Activated effector memory CD4-positive, alpha-beta T cell treated with anti-CD3 and anti-CD28 coated beads, Interleukin-2, amount 50 U/mL, for 16 hours (primary cell): ENCODE data around the gene NHLRC2.

Experiments
- DNase-seq: peaks from one replicate; pipeline ENCODE4 v3.0.0-alpha.2; 2020

NHLRC2 gene

DNA sequence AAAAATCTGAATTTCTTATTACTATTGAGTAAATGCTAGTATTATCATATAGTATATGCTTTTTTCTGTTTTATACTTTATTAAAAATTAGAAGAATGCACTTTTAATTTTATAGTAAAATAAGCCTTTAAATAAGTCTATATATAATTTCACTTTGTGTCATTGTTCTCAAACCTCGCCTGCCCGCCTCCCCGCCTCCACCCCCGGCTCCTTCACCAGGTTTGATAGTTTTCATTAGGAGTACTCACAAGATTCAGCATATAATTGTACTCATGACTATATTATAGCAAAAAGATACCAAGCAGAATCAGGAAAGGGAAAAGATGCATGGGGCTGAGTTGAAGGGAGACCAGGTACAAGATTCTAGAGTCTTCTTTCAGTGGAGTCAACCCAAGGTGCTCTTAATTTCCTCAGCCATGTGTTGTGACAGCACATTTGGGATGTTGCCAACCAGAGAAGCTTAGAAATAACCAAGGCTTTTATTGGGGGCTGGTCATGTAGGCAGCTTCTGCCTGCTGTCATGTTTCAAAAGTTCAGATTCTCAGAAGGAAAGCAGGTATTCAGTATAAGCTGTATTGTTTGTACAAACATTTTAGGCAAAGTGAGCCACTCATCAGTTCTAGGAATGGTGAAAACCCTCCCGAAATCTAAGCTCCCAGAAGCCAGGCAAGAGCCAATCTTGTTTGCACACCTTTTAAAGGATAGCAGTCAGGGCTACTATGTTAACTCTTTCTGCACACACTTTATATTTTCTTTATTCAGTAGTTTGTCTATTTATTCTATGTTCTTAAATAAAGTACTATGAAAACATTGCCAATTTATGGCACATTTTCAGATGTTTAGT, 12.3 kb downstream of the NHLRC2 start:
- no peak for DNase-seq

DNA sequence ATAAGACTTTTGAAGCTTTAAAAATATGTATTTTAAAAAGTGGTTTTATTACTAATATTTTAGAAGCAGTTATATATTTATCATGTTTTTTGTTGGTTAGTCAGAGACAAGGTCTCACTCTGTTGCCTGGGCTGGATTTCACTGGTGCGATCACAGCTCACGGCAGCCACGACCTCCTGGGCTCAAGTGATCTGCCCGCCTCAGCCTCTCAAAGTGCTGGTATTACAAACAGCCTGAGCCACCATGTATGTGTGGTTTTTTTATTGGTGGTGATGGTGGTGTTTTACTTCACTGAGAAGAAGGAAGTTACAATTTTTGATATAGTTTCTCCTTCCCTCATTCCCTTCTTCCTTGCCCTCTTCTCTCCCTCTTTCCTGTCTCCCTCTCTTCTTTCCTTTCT, 13.4 kb downstream of the NHLRC2 start:
- no peak for DNase-seq

DNA sequence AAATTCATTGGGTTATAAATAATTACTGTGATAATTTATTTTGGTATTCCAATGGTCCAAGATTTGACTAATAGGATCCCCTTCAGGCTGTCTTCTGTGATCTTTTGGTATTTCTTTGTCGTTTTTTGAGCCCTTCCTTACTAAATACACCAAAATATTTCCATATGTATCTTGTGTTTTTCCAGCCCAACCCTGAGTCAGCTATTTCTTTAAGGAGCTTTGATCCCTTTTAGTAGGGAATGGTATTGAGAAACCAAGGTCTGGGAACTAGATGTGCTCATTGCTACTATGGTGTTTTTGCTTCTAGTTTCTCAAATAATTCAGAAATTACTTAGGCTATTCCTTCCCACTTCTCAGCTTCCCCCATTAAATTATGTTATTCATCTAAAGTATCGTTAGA, 15.3 kb downstream of the NHLRC2 start:
- no peak for DNase-seq

DNA sequence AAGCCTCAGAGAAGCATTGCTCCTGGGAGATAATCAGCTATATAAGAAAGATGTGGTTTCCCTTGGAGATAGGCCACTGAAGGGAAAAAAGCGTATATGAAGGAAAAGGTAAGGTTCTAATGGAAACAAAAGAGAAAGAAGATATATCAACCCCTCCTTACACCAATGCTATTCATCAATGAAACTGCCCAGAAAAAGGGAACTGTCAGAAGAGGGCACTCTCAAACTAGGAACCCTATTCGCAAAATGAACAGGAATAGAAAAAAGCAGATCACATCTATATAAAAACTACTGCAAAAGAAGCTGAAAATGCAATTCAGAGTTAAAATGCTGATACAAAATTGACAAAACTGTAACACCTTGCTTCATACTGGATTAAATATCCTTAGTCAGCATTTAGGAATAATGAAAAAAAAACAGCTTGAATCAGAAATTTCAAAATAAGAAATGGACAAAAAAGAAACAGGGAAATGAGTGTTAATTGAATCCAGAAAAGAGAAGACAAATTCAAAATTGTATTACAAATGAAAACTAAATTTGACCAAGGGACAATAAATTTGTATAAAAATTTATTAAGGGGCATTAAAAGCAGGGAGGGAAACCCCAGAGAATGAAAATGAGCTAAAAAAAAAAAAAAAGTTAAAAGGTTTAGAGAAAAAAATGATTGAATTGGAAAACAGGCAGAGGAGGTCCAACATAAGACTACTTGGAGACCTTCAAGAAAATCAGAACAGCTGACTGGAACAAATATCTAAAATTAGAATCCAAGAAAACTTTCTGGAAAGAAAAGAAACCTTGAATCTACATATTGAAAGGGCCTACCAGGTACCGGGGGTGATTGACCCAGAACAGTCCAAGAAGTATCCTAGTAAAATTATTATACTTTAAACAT, 17.9 kb downstream of the NHLRC2 start:
- no peak for DNase-seq

DNA sequence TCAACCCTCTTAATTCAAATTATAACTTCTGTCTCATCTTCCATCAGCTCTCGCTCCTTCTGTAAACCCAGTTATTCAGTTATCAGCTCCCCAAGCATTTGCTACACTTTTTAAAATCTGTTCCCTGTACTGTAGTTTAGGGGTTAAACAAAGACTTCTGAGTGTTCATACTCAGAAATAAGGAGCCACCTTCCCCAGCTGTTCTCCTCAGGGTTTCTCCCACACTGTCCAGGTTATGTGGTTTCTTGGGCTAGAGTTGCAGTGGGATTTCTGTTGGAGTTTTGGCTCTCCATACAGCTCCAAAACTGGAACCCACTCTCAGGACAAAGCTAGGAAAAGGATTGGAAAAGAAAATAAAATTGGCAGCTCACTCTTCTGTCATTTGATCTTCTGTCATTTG, 20.8 kb downstream of the NHLRC2 start:
- no peak for DNase-seq

DNA sequence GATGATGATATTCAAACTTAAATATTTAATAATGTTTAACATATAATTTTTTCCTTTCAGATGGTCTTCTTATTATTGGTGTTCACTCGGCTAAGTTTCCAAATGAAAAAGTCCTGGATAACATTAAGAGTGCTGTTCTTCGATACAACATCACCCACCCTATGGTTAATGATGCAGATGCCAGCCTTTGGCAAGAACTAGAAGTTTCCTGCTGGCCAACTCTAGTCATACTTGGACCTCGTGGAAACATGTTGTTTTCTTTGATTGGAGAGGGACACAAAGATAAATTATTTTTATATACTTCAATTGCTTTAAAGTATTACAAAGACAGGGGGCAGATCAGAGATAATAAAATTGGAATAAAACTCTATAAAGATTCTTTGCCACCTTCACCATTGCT, 22.0 kb downstream of the NHLRC2 start:
- DNase-seq = no peak

DNA sequence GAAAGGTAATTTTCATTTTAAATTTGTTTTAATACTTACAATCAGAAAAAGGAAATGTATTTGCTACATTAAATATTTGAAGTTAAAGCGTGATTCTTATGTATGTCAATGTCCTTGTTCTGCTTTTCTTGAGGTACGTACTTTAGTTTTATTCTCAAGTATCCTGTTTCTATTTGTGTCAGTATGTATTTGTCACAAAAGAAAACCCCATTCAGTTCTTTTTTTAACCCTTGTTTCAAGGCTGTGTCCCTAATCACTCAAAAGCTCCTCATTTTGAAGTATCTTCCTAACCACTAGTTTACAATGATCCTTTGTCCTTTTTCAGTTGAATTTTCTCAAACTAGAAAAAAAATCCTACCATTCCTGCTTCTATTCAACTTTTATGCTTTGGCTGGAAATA, 25.2 kb downstream of the NHLRC2 start:
- DNase-seq = no peak

DNA sequence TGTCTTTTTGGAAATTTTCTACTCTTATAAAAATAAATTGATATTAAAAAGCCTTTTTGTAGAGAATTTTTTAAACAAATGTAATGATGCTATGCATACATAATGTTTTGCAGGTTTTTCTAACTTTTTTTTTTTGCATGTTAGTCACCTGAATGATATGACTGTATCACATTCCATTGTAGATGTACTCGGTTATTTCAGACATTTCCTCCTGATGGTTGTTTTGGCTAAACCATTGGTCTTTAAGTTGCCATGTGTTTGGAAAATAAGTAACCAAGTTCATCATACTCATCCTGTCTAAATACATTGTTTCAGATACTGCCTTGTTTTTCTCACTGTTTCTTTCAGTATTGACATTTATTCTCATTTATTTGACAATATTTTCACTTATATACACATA, 25.8 kb downstream of the NHLRC2 start:
- DNase-seq = no peak

DNA sequence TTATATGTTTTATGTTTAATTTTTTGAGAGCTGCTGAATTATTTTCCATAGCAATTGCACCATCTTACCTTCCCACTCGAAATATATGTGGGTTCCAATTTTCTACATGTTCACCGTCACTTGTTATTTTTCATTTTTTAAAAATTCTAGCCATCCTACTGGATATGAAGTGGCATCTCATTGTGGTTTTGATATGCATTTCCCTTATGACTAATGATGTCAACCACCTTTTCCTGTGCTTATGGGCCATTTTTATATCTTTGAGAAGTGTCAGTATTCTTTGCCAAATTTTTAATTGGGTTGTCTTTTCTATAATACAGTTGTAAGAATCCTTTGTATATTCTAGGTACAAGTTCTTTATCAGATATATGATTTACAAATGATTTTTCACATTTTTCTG, 27.8 kb downstream of the NHLRC2 start:
- DNase-seq = no peak

DNA sequence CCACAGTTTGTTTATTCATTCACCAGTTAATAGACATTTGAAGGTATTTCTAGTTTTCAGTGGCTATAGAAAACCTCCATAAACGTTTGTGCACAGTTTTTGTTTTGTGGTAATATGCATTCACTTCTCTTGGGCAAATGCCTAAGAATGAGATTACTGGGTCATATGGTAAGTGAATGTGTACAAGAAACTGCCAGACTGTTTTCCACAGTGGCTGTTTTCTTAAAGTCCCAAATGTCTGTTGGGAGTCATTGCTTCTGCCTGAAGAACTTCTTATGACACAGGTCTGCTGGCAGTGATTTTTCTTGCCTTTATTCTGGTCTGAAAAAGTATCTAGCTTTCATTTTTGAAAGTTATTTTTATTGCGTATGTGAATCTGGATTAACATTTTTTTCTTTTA, 35.5 kb downstream of the NHLRC2 start:
- no peak for DNase-seq

DNA sequence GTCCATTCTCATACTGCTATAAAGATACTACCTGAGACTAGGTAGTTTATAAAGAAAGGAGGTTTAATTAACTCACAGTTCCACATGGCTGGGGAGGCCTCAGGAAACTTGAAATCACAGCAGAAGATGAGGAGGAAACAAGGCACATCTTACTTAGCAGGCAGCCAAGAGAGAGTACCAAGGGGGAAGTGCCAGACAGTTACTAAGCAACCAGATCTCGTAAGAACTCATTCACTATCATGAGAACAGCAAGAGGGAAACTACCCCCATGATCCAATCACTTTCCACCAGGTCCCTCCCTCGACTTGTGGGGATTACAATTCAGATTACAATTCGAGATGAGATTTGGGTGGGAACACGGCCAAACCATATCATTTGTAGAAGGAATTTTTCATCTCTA, 36.3 kb downstream of the NHLRC2 start:
- DNase-seq = no peak

DNA sequence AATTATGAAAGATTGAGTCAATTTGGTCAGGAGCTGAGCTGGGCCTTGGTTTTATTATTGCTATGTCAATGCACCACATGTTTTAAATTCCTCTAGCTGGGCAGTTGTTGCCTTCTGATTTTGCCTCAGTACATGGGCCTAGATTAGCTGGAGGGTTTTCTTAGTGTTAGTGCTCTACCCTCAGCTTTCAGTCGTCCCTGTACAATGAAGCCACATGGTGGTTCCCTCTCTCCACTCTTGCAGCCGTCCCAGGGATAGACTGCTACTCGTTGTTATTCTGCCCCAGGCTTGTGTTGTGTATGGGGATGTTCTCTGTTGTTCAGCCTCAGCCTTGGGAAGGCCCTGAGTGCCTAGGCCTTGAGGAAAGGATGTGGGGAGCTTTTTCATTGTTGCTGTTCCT, 37.0 kb downstream of the NHLRC2 start:
- DNase-seq = no peak

DNA sequence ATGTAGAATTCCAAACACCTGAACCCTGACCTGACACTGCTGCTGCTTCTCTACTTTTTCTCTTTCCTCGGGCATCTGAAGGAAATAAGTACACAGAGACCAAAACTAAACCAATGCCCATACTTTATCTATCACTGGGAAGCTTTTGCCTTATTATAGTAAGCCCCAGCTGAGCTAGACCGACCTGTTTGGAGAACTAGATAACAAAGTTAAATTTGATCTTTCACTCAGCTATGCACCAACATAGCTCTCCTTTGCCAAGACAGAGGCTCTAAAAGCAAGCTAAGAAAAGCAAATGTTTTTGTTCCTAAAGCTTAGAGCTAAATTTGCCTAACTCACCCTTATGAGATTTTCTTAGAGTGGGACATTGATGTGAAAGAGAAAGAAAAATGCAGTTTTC, 39.1 kb downstream of the NHLRC2 start:
- DNase-seq = no peak

DNA sequence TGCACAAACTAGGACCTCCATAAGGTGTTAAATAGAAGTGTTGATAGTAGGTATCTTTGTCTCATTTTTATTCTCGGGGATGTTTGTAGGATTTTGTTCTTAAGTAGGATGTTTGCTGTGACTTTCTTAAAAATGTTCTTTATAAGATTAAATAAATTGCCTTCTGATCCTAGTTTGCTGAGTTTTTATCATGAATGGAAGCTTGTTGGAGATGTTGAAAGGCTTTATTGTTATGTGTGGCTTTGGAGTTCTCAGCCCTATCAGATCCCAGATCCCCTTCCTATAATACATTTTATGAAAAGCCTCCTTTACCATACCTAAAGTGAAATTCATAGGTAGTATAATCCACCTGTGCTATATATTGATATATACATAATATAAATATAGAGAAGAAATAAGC, 40.1 kb downstream of the NHLRC2 start:
- DNase-seq = no peak

DNA sequence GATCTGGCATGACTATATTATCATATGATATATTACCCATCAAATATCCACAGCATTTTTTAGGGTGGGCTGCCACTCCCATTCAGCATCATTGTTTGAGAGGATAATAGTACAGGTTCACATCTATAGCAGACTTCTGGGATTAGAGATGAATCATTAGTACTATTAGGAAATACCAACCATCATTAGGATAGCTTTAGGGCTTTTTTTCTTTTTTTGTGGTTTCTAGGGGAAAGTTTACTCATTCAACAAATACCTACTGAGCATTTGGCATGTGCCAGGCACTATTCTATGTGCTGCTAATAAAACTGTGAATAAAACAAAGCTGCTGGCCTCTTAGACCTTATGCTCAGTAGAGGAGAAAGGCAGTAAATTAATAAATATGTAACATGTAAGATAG, 40.6 kb downstream of the NHLRC2 start:
- DNase-seq = no peak

DNA sequence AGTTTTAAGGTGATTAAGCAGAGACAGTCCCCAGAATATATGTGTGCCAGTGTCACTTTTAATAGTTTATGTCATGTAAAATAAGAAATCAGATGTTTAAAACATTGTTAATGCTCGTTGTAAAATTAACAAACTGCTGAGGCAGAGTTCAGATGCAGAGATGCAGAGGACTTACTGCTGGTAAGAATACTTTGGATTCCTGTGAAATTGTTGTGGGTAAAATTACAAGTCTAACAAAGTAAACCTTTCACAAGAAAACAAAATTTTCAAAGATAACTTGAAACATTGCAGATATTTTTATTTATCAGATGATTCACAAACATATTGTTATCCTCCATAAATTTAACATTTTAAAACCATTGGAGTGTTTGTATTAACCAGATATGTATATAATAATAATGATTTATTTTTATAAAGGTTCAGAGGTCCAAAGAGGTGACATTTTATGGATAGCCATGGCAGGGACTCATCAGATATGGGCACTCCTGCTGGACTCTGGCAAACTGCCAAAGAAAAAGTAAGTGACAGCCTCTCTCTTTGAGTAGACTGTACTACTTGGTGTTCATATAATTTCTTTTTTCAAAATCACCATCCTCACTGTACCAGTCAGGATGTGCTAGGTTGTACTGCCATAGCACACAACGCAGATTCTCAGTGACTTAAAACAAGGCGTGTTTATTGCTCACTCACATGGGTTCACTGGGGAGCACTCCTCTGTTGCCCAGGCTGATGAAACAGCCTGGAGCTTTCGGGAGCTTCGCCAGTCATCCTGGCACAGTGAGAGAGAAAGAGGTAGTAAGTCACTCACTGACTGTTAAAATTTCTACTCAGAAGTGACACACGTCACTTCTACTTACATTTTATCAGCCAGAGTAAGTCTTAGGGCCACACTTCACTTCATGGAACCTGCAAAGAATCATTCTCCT, 43.5 kb downstream of the NHLRC2 start:
- no peak for DNase-seq

DNA sequence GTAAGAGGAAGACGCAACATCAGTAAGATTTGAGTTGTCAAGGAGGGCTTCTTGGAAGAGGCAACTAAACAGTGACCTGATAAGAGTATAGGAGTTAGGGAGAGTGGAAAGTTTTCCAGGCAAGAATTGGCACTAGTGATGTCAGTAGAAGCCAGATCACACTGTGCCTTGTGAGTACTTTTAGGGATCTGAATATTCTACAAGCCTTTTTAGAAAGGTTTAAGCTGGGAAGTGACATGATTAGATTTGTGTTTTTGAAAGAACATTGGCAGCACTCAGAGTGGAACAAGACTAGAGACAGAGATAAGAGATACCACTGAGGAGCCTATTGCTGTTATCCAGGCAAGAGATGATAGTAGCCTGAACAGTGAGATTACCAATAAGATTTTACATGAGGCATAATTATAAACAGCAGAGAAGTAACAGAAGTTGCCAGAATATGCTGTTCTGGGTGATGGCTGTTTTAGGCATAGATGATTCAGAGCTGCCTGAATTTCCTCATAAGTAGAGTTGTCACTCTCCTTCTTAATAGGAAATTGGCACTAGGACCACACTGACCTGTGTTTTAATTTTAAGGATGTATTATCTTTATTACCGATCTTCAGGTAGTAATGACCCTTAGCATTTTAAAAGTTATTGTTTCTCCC, 45.6 kb downstream of the NHLRC2 start:
- no peak for DNase-seq

DNA sequence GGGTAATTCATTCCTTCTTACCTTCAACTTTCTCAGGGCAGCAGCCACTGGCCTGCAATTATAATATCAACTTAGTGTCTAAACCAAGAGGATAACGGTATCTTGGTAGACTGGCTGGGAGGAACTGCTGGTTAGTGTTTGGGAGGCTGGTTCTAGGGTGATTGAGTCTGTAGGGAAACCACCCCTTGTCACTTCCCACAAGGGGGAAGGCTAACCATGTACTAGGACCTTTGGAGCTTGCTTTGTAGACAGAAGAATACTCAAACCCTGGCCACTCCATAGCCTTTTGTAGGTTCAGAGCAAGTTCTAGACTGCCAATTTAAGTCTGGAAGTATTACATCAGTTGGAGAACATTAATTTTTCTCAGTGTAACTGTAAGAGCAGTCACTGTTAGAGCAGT, 51.3 kb downstream of the NHLRC2 start:
- no peak for DNase-seq

DNA sequence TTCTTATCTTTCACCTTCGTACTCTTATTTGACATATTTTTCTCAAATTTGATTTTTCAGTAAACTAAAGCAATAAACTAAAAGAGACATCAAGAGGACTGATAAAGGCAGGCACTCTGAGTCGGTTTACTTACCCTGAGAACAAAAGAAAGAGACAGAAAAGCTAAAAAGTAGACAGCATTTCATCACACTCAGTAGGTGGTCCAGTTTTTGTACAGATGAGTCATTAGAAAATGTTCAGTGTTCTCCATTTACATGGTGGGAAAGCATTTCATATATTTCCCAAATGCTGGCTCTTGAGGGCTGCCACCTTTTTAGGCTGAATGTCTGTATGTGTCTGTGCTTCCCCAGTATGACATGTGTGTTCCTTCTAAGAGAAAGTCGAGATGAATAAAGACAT, 52.7 kb downstream of the NHLRC2 start:
- no peak for DNase-seq

DNA sequence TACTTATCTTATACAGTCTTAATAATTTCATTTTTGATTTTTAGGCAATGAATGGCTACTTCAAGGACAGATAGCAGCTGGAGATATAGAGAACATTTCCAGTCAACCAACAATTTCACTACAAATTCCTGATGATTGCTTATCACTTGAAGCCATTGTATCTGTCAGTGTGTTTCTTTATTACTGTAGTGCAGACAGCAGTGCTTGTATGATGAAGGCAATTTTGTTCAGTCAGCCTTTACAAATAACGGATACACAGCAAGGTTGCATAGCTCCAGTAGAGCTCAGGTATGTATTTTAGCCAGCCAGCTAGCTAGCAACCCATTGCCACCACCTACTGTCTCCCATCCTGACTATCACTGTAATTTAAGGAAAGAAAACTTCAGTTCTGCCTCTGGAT, 53.8 kb downstream of the NHLRC2 start:
- DNase-seq = no peak

DNA sequence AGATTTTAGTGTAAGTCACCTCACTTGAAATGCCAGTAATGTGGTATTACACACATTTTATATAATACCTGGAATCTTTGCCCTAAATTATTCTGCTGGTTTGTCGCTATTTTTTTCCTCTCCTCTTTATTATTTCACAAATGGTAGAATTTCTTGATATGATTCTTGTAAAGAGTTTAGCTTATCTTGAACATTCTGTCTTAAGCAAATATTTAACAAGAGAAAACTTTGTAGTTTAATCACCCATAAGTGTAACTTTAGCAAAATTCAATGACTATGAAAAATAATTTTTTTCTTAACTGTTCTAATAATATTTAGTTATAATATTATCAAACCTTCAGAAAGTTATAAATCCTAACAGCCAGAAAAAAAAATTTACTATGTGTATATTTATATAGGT, 56.7 kb downstream of the NHLRC2 start:
- no peak for DNase-seq

DNA sequence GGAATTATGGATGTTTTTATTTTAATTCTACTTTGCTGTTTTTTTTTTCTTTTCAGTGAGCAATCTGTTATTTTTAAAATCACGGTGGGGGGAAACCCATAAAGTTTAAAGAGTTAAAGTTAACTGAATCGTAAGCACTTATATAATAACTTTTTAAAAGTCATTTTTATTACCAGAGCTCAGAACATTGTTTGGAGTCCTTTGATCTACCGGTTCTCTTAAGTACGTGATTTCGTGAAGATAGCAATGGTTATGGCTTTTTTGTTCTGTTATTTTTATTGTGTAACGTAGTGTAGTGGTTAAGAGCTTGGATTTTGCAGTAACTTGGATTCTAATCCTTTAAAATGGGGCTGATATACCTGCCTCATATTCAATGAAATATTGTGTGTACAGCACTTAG, 57.4 kb downstream of the NHLRC2 start:
- DNase-seq = no peak

DNA sequence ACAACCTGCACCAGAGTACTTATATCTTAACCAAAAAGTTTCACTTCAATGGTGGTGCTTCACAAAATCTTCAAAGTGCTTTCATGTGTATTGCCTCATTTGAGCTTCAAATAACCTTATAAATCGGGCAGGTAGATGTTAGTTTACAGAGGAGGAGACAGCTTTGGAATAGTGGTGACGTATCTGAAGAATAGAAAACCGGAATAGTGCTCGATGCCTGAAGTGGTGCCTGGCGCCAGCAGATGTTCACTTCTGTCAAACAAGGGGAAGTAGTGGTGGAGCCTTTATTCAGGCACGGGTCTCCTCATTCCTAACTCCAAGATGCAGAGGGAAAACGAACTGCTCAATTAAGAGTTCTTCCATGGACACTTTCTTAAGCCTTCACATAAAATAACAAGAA, 58.1 kb downstream of the NHLRC2 start:
- DNase-seq = no peak
